Prostate gland (tissue), 2 donors: Measurements from ENCODE around the gene FBXO44. TPM values are rescaled to one million over a fixed set of nuclear protein-coding genes. Genes with fewer than 3 reads are reported as not detected.

Source experiments
- DNase-seq: peaks from one replicate; pipeline ENCODE4 v3.0.0-alpha.2; 2019; ENCODE audit warnings: low spot score
- H3K27ac ChIP-seq, 2 donors: fragments of 200-600 bp; sonication (generic); 2 replicates each; pipeline ENCODE4 v1.5.1; 2017 to 2019
- H3K27me3 ChIP-seq: fragments of 200-600 bp; sonication (generic); replicated peaks from 2 replicates; pipeline ENCODE4 v1.5.1; 2019; ENCODE audit not compliant: insufficient read depth
- H3K36me3 ChIP-seq, 2 donors: fragments of 200-600 bp; sonication (generic); 1 replicate in 1 of 2; 2 replicates in 1 of 2; pipeline versions ENCODE4 v1.5.1 to v1.8.1; 2017 to 2019
- H3K4me1 ChIP-seq: fragments of 200-600 bp; sonication (generic); replicated peaks from 2 replicates; pipeline ENCODE4 v1.5.1; 2019
- H3K4me3 ChIP-seq, 2 donors: fragments of 200-600 bp; sonication (generic); 2 replicates each; pipeline ENCODE4 v1.5.1; 2017 to 2019
- H3K9me3 ChIP-seq: fragments of 200-600 bp; sonication (generic); 2 replicates; pipeline ENCODE4 v1.5.1; 2017
- POLR2A ChIP-seq: fragments of 450-650 bp; IDR thresholded peaks from one replicate; pipeline ENCODE4 v1.6.1; 2016; ENCODE audit warnings: antibody characterized with exemption, mild to moderate bottlenecking
- POLR2AphosphoS5 ChIP-seq: sonication (generic); formaldehyde crosslinking; IDR thresholded peaks from one replicate; pipeline ENCODE4 v1.6.1; 2017; ENCODE audit warnings: antibody characterized with exemption
- WGBS: methylation state at CpG from one replicate; pipeline ENCODE4 v1.1.5; 2018; 5-methylcytosine and 5-hydroxymethylcytosine counted together
- intact Hi-C: fragments of 100-400 bp; cut with DNase I; formaldehyde crosslinking; loops from one replicate; pipeline ENCODE4 v1.14.2; 2022
- total RNA-seq, 2 donors: library from RNA; depleted of rRNA; stranded (reverse); fragments of >200 nt; gene quantifications; one replicate each; pipeline ENCODE4 v1.1.0, GENCODE V29; 2016
- TF ChIP-seq, protein P1 (sequence below), 4 experiments: fragments of 200-600 bp in 2 of 4; fragments of 450-650 bp in 2 of 4; sonication (generic) in 2 of 4; IDR thresholded peaks; 1 replicate in 3 of 4; 2 replicates in 1 of 4; pipeline ENCODE4 v1.5.1; 2016 to 2019; ENCODE audit warnings: antibody characterized with exemption in 4 of 4, mild to moderate bottlenecking in 2 of 4, moderate library complexity in 2 of 4

The FBXO44 gene
- total RNA-seq, 2 donors from 2014 or later: 29.5 to 51.2 TPM

DNA sequence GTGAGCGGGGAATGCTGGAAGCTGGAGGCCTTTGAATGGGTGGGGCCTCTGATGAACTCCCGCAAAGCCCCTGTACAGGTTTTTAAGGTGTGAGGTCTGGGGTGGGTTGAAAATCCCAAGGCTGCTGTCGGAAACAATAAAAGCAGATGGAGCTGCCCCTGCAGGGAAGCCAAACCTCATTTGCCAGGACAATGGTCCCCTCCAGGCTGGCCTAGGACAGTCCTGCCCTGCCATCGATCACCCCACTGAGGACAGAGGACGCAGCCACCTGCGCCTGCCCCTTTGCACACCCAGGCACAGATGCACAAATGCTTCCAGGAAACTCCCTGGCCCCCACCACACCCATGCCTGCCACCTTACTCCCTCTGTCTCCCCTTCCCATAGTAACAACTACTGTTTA is 41.2 kb downstream of the FBXO44 start:
- 82% methylated on average over 6 of the region's 6 CpGs for WGBS
- Histone ChIP-seq H3K4me3 (no peak overlapping the region), H3K27me3 (no peaks in the 10 kb centered on the region), H3K9me3 (no peaks in the 10 kb centered on the region), H3K27ac (no peak overlapping the region), H3K36me3 (no peaks in the 10 kb centered on the region), H3K4me1 (peaks cover 5% of the 10 kb centered on the region)
- DNase-seq: no peak
- intact Hi-C loops: no loop called here
- TF ChIP-seq, protein P1, sequence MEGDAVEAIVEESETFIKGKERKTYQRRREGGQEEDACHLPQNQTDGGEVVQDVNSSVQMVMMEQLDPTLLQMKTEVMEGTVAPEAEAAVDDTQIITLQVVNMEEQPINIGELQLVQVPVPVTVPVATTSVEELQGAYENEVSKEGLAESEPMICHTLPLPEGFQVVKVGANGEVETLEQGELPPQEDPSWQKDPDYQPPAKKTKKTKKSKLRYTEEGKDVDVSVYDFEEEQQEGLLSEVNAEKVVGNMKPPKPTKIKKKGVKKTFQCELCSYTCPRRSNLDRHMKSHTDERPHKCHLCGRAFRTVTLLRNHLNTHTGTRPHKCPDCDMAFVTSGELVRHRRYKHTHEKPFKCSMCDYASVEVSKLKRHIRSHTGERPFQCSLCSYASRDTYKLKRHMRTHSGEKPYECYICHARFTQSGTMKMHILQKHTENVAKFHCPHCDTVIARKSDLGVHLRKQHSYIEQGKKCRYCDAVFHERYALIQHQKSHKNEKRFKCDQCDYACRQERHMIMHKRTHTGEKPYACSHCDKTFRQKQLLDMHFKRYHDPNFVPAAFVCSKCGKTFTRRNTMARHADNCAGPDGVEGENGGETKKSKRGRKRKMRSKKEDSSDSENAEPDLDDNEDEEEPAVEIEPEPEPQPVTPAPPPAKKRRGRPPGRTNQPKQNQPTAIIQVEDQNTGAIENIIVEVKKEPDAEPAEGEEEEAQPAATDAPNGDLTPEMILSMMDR (IDR thresholded peaks at IDR 0.05): no peak
- no peak for TF ChIP-seq POLR2A
- TF ChIP-seq POLR2AphosphoS5: no peak

- Histone ChIP-seq H3K27ac (no peak overlapping the region), H3K9me3 (no peaks in the 10 kb centered on the region), H3K36me3 (no peaks in the 10 kb centered on the region), H3K4me3 (no peak overlapping the region), H3K4me1 (no peaks in the 10 kb centered on the region), H3K27me3 (no peaks in the 10 kb centered on the region)
- DNase-seq: no peak
- intact Hi-C loops: no loop called here
- WGBS: 71% methylated on average over 8 of the region's 8 CpGs
- TF ChIP-seq, protein P1 (IDR thresholded peaks at IDR 0.05): no peak
- TF ChIP-seq POLR2AphosphoS5 (no peak), POLR2A (no peak)
Measured at GRCh38 chr1:11697188-11697892, 42.7 kb downstream of the FBXO44 start.

- no peak for DNase-seq
- intact Hi-C loops: no loop called here
- Histone ChIP-seq H3K9me3 (no peaks in the 10 kb centered on the region), H3K27ac (no peak overlapping the region), H3K4me1 (no peaks in the 10 kb centered on the region), H3K4me3 (no peak overlapping the region), H3K36me3 (no peaks in the 10 kb centered on the region), H3K27me3 (no peaks in the 10 kb centered on the region)
- 82% methylated on average over 5 of the region's 5 CpGs for WGBS
- TF ChIP-seq, protein P1 (IDR thresholded peaks at IDR 0.05): no peak
- TF ChIP-seq POLR2A (no peak), POLR2AphosphoS5 (no peak)
Measured at GRCh38 chr1:11697893-11698210, 43.2 kb downstream of the FBXO44 start.

GRCh38 chr1:11700601-11701467 is 46.2 kb downstream of the FBXO44 start:
- no peaks in the 10 kb centered on the region for H3K9me3 ChIP-seq
- no peaks in the 10 kb centered on the region for H3K4me1 ChIP-seq
- no peak for DNase-seq
- 56% methylated on average over 33 of the region's 34 CpGs for WGBS
- H3K27me3 ChIP-seq: no peaks in the 10 kb centered on the region
- no peaks in the 10 kb centered on the region for H3K36me3 ChIP-seq
- no peak overlapping the region for H3K4me3 ChIP-seq
- TF ChIP-seq POLR2AphosphoS5: no peak
- TF ChIP-seq POLR2A: no peak
- TF ChIP-seq, protein P1 (IDR thresholded peaks at IDR 0.05): no peak
- no peak overlapping the region for H3K27ac ChIP-seq
- intact Hi-C loops: no loop called here
